HFFc6 (cell line): ENCODE data around the gene UBR4. TPM values are rescaled to one million over a fixed set of nuclear protein-coding genes. Genes with fewer than 3 reads are reported as not detected.
"Not testable (repeated sequence)": the region's sequence is repeated elsewhere in the genome, so short reads cannot be mapped to it uniquely, and the experiment has no call there.

ENCODE experiments used
- DNase-seq: peaks from one replicate; pipeline ENCODE4 v3.0.0-alpha.2; 2018
- H3K27ac Mint-ChIP-seq: 2 replicates; pipeline ENCODE4 v1.8.0; 2020; ENCODE audit warnings: mild to moderate bottlenecking, mixed read lengths
- H3K27me3 Mint-ChIP-seq: 2 replicates; pipeline ENCODE4 v1.8.0; 2021; ENCODE audit warnings: mild to moderate bottlenecking, moderate library complexity, mixed read lengths; ENCODE audit not compliant: insufficient read depth
- H3K36me3 Mint-ChIP-seq: 2 replicates; pipeline ENCODE4 v1.8.0; 2021; ENCODE audit warnings: low read depth, mixed read lengths
- H3K4me1 Mint-ChIP-seq: 2 replicates; pipeline ENCODE4 v1.8.0; 2020; ENCODE audit warnings: low read depth, mixed read lengths
- H3K4me3 Mint-ChIP-seq: 2 replicates; pipeline ENCODE4 v1.8.0; 2020; ENCODE audit warnings: mild to moderate bottlenecking, moderate library complexity, mixed read lengths
- H3K9me3 Mint-ChIP-seq: 2 replicates; pipeline ENCODE4 v1.8.0; 2020; ENCODE audit warnings: mild to moderate bottlenecking, mixed read lengths
- total RNA-seq, 6 experiments: library from RNA; stranded (reverse); fragmentation: NEBNext Ultra II Directional; extraction: Animal tissue kit (Norgen Biotek cat#: 25700); gene quantifications; 2 replicates in 1 of 6; 3 replicates in 5 of 6; pipeline ENCODE4 v1.2.3, GENCODE V29; 2021
- TF ChIP-seq, protein P1 (sequence below): fragments of 200-600 bp; sonication (generic); IDR thresholded peaks from 2 replicates; pipeline ENCODE4 v1.5.0; 2021; ENCODE audit warnings: antibody characterized with exemption, mild to moderate bottlenecking

Gene UBR4
- total RNA-seq, 6 experiments from 2014 or later = 74.2 to 116 (median 88.6) TPM

DNA sequence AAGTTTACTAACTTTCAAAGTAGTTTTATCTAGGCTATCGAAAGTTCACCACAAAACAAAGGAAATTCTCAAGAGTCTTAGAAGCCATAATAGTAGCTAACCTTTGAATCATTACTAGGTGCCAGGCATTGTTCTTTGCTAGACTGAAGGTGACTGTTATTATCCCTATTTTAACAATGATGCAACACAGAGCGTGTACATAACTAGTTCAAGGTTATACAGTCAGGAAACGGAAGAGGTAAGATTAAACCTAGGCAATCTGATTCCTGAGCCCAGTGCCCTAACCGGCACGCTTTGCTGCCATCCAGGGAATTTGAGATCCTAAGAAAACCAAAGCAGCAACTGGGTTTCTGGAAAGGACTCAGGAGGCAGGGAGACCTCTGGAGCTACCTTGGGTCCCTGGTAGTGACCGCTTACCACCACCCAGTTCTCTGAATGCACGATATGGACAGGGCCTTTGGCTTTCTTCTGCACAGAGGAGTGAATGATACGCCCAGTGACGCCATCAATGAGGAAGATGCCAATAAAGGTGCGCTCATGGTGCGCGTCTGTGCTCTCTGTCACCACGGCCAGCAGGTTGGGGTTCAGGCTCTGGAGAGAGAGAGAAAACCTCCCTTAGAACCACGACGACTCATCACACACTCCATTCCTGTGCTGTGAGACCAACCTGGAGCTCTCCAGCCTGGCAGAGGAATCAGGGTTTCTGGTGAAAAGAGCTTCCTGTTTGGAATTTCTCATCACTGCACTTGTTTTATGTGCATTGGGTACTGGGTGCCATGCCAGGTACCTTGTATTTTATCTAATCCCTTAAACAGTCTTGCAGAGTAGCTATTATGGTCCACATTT, 13.1 kb upstream of the UBR4 start:
- DNase-seq = peak; percentile 51
- TF ChIP-seq, protein P1, sequence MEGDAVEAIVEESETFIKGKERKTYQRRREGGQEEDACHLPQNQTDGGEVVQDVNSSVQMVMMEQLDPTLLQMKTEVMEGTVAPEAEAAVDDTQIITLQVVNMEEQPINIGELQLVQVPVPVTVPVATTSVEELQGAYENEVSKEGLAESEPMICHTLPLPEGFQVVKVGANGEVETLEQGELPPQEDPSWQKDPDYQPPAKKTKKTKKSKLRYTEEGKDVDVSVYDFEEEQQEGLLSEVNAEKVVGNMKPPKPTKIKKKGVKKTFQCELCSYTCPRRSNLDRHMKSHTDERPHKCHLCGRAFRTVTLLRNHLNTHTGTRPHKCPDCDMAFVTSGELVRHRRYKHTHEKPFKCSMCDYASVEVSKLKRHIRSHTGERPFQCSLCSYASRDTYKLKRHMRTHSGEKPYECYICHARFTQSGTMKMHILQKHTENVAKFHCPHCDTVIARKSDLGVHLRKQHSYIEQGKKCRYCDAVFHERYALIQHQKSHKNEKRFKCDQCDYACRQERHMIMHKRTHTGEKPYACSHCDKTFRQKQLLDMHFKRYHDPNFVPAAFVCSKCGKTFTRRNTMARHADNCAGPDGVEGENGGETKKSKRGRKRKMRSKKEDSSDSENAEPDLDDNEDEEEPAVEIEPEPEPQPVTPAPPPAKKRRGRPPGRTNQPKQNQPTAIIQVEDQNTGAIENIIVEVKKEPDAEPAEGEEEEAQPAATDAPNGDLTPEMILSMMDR = no peak
- Mint-ChIP-seq H3K9me3 (no peaks in the 10 kb centered on the region), H3K36me3 (peaks cover 45% of the 10 kb centered on the region), H3K27ac (no peak overlapping the region), H3K4me3 (no peak overlapping the region), H3K27me3 (peaks cover 2% of the 10 kb centered on the region), H3K4me1 (peaks cover 22% of the 10 kb centered on the region)

DNA sequence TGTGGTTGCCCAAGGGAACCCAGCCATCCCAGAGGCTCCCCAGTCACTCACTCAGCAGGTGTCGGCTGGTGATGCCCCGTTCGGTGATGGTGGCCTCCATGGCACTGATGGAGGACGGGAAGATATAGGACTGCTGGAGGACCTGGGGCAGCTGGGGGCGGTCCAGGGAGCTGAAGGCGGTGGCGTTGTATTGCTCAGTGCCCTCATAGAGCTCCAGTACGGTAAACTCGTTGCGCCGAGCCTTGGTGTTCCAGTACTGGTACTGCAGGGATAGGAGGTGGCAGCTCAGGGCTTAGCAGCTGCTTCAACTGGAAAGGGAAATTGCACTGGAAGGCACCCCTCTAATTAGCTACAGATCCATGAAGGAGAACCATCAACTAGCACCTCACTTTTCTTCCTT, 12.5 kb upstream of the UBR4 start:
- H3K27ac Mint-ChIP-seq = no peak overlapping the region
- TF ChIP-seq, protein P1 = no peak
- DNase-seq = no peak
- no peak overlapping the region for H3K4me3 Mint-ChIP-seq
- no peaks in the 10 kb centered on the region for H3K9me3 Mint-ChIP-seq
- peaks cover 2% of the 10 kb centered on the region for H3K27me3 Mint-ChIP-seq
- peaks cover 22% of the 10 kb centered on the region for H3K4me1 Mint-ChIP-seq
- peaks cover 50% of the 10 kb centered on the region for H3K36me3 Mint-ChIP-seq

DNA sequence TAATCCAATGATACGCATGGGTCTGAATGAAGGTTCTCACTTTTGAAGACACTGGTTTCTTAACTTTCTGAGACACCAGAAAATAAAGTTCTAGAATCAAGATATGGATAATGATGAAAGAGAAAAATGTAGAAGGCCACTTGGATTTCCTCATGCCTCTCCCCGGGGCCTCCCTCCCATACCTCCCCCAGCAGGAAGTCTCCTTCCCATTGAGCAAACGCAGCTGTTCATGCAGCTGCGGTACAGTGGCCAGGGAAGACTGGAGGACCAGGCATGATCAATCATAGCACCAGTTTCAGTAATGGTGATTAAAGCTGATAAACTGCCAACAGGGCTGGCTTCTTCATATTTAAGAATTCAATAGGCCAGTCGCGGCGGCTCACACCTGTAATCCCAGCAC, 10.9 kb upstream of the UBR4 start:
- Mint-ChIP-seq H3K9me3 (no peaks in the 10 kb centered on the region), H3K4me1 (peaks cover 22% of the 10 kb centered on the region), H3K27me3 (peaks cover 2% of the 10 kb centered on the region), H3K36me3 (peaks cover 54% of the 10 kb centered on the region), H3K4me3 (no peak overlapping the region), H3K27ac (no peak overlapping the region)
- DNase-seq = no peak
- TF ChIP-seq, protein P1 = no peak

DNA sequence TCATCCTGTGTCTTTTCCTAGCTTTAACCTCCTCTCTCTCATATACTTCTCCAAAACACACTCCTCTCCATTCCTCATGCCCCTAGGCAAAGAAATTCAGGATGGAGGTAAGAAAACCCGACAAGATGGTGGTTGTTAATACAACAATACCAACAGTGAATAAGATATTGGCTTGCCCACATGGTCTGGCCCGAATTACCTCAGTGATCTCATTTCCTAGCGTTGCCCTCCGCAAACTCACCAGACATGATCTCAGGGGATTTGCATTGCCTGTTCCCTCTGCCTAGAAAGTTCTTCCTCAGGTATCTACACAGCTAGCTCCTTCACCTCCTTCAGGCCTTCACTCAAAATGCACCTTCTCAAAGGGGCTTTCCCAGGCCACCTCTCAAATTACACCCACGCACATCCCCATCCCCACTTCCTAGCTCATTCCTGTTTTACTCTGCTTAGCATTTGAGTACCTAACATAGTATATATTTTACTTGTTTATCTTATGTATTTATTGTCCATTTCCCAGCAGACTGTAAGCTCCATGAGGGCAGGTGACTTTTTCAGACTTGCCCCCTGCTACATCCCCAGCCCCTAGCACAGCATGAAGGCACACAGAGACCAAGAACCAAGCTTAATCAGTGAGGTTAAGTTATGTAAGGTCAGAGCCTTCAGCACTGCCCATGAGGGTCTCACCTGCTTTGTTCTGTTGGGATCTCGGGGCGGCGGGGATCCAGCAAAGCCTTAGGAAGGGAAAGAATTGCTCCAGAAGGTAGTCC, 10.2 kb upstream of the UBR4 start:
- Mint-ChIP-seq H3K4me1 (peaks cover 22% of the 10 kb centered on the region), H3K36me3 (peaks cover 50% of the 10 kb centered on the region), H3K9me3 (no peaks in the 10 kb centered on the region), H3K4me3 (no peak overlapping the region), H3K27me3 (peaks cover 2% of the 10 kb centered on the region), H3K27ac (peak overlapping the region; percentile 44; the same call in 1 of the 2 replicates)
- DNase-seq = no peak
- TF ChIP-seq, protein P1 = no peak

DNA sequence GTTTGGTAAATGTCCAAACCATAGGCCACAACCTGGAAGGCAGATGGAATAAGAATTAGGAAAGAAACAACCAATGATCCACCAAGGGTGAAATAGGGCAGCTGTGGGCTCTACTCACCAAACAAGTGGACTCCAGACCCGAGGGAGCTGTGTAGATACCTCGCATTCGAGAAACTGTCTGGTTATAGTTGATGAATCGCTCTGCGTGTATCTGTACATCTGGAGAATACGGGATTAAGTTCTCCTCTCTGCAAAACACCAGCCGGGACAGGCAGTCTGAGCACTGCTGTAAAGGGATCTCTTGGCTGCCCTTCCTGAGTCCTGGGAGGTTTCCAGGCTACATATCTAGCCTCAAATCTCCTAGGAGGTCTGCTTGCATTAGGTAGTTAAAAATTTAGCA, 9.4 kb upstream of the UBR4 start:
- Mint-ChIP-seq H3K27ac (no peak overlapping the region), H3K36me3 (peaks cover 48% of the 10 kb centered on the region), H3K9me3 (no peaks in the 10 kb centered on the region), H3K27me3 (no peaks in the 10 kb centered on the region; the same call in 1 of the 2 replicates), H3K4me3 (no peak overlapping the region), H3K4me1 (peaks cover 18% of the 10 kb centered on the region)
- no peak for DNase-seq
- TF ChIP-seq, protein P1 = no peak

DNA sequence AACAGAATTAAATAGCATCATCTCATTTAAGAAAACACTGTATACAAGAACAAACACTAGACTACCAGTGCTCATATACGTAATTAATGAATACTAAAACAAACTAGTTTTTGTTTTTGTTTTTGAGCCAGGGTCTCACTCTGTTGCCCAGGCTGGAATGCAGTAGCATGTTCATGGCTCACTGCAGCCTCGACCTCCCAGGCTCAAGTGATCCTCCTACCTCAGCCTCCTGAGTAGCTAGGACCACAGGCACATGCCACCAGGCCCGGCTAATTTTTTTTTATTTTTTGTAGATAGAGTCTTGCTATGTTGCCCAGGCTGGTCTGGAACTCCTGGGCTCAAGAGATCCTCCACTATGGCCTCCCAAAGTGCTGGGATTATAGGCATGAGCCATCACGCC, 6.5 kb upstream of the UBR4 start:
- not testable (repeated sequence) for DNase-seq, H3K27ac Mint-ChIP-seq
- peaks cover 37% of the 10 kb centered on the region for H3K36me3 Mint-ChIP-seq

More for the DNA sequence above, 6.5 kb upstream of the UBR4 start:
- not testable (repeated sequence) for H3K9me3 Mint-ChIP-seq, H3K27me3 Mint-ChIP-seq, H3K4me3 Mint-ChIP-seq
- peaks cover 23% of the 10 kb centered on the region for H3K4me1 Mint-ChIP-seq
